Activated CD4-positive, alpha-beta T cell treated with anti-CD3 and anti-CD28 coated beads, Interleukin-2, amount 10 ng/mL, durations not matched to agents 7 days and 5 days (primary cell): Measurements from ENCODE around the gene MPPED2. TPM values are rescaled to one million over a fixed set of nuclear protein-coding genes. Genes with fewer than 3 reads are reported as not detected.
A peak's percentile ranks its signal among the peaks of the same experiment; 100 is the strongest.

Experiments
- CTCF ChIA-PET: fragments of 350-600 bp; sonication (Branson Sonifier 250); formaldehyde crosslinking; loops from one replicate; lab custom pipeline; 2021; ENCODE audit warnings: antibody characterized with exemption; lab: Charles Lee
- POLR2A ChIA-PET: fragments of 350-600 bp; sonication (Branson Sonifier 250); formaldehyde crosslinking; loops from one replicate; lab custom pipeline; 2021; ENCODE audit warnings: antibody characterized with exemption; lab: Charles Lee
- DNase-seq: peaks from one replicate; pipeline ENCODE4 v3.0.0-alpha.2; 2020
- H3K27ac Mint-ChIP-seq: one replicate; pipeline ENCODE4 v1.8.0; 2021; ENCODE audit warnings: mild to moderate bottlenecking, moderate library complexity, mixed read lengths
- H3K27me3 Mint-ChIP-seq: one replicate; pipeline ENCODE4 v1.8.0; 2021; ENCODE audit warnings: mixed read lengths
- H3K36me3 Mint-ChIP-seq: one replicate; pipeline ENCODE4 v1.8.0; 2021; ENCODE audit warnings: low read depth, mixed read lengths
- H3K4me1 Mint-ChIP-seq: one replicate; pipeline ENCODE4 v1.8.0; 2021; ENCODE audit warnings: mixed read lengths
- H3K4me3 Mint-ChIP-seq: one replicate; pipeline ENCODE4 v1.8.0; 2021; ENCODE audit warnings: mild to moderate bottlenecking, moderate library complexity, mixed read lengths
- H3K9me3 Mint-ChIP-seq: one replicate; pipeline ENCODE4 v1.8.0; 2021; ENCODE audit warnings: mixed read lengths
- total RNA-seq, 2 experiments: library from RNA; stranded (reverse); gene quantifications; one replicate each; pipeline ENCODE4 v1.2.3, GENCODE V29; 2021

The MPPED2 gene
- total RNA-seq, 2 experiments from 2014 or later = 0.33 TPM; not detected in 1

GRCh38 chr11:30587269-30587812, 1.2 kb upstream of the MPPED2 start:
- no peaks in the 10 kb centered on the region for H3K36me3 Mint-ChIP-seq
- no peak overlapping the region for H3K27ac Mint-ChIP-seq
- POLR2A ChIA-PET = no interaction called here
- peaks cover 12% of the 10 kb centered on the region for H3K4me1 Mint-ChIP-seq
- no peak overlapping the region for H3K4me3 Mint-ChIP-seq
- H3K9me3 Mint-ChIP-seq = no peaks in the 10 kb centered on the region
- CTCF ChIA-PET = no interaction called here
- no peak for DNase-seq
- peaks cover 52% of the 10 kb centered on the region for H3K27me3 Mint-ChIP-seq

GRCh38 chr11:30585892-30586250, 282 bp downstream of the MPPED2 start:
- Mint-ChIP-seq H3K36me3 (no peaks in the 10 kb centered on the region), H3K27me3 (peaks cover 52% of the 10 kb centered on the region), H3K4me3 (peak overlapping the region; percentile 58), H3K27ac (no peak overlapping the region), H3K9me3 (no peaks in the 10 kb centered on the region), H3K4me1 (peaks cover 12% of the 10 kb centered on the region)
- ChIA-PET CTCF (no interaction called here), POLR2A (no interaction called here)
- DNase-seq = no peak

- Mint-ChIP-seq H3K27me3 (peaks cover 52% of the 10 kb centered on the region), H3K9me3 (no peaks in the 10 kb centered on the region), H3K4me1 (peaks cover 12% of the 10 kb centered on the region), H3K27ac (no peak overlapping the region), H3K36me3 (no peaks in the 10 kb centered on the region), H3K4me3 (peak overlapping the region; percentile 44)
- DNase-seq = no peak
- POLR2A ChIA-PET = no interaction called here
- CTCF ChIA-PET = no interaction called here
These were observed 845 bp downstream of the MPPED2 start for GRCh38 chr11:30585125-30585891.

GRCh38 chr11:30583476-30584280, 2.5 kb downstream of the MPPED2 start:
- H3K36me3 Mint-ChIP-seq = no peaks in the 10 kb centered on the region
- H3K4me3 Mint-ChIP-seq = no peak overlapping the region
- H3K4me1 Mint-ChIP-seq = peaks cover 12% of the 10 kb centered on the region
- peaks cover 48% of the 10 kb centered on the region for H3K27me3 Mint-ChIP-seq
- POLR2A ChIA-PET = no interaction called here
- DNase-seq = no peak
- CTCF ChIA-PET = no interaction called here
- H3K9me3 Mint-ChIP-seq = no peaks in the 10 kb centered on the region
- no peak overlapping the region for H3K27ac Mint-ChIP-seq

GRCh38 chr11:30582726-30583125, 3.4 kb downstream of the MPPED2 start:
- ChIA-PET POLR2A (no interaction called here), CTCF (no interaction called here)
- DNase-seq = no peak
- no peaks in the 10 kb centered on the region for H3K9me3 Mint-ChIP-seq
- peaks cover 12% of the 10 kb centered on the region for H3K4me1 Mint-ChIP-seq
- H3K27me3 Mint-ChIP-seq = peaks cover 43% of the 10 kb centered on the region
- H3K27ac Mint-ChIP-seq = no peak overlapping the region
- H3K4me3 Mint-ChIP-seq = no peak overlapping the region
- no peaks in the 10 kb centered on the region for H3K36me3 Mint-ChIP-seq

GRCh38 chr11:30581675-30582074, 4.5 kb downstream of the MPPED2 start:
- ChIA-PET POLR2A (no interaction called here), CTCF (no interaction called here)
- Mint-ChIP-seq H3K4me3 (no peak overlapping the region), H3K27ac (no peak overlapping the region), H3K9me3 (no peaks in the 10 kb centered on the region), H3K27me3 (peaks cover 32% of the 10 kb centered on the region), H3K4me1 (peaks cover 10% of the 10 kb centered on the region), H3K36me3 (no peaks in the 10 kb centered on the region)
- DNase-seq = no peak

GRCh38 chr11:30580573-30580972, 5.6 kb downstream of the MPPED2 start:
- DNase-seq = no peak
- H3K4me3 Mint-ChIP-seq = no peak overlapping the region
- ChIA-PET CTCF (no interaction called here), POLR2A (no interaction called here)
- H3K27me3 Mint-ChIP-seq = peaks cover 32% of the 10 kb centered on the region
- H3K27ac Mint-ChIP-seq = no peak overlapping the region
- peaks cover 8% of the 10 kb centered on the region for H3K4me1 Mint-ChIP-seq
- H3K36me3 Mint-ChIP-seq = no peaks in the 10 kb centered on the region
- H3K9me3 Mint-ChIP-seq = no peaks in the 10 kb centered on the region

- H3K27ac Mint-ChIP-seq = no peak overlapping the region
- CTCF ChIA-PET = no interaction called here
- peaks cover 6% of the 10 kb centered on the region for H3K4me1 Mint-ChIP-seq
- no peaks in the 10 kb centered on the region for H3K9me3 Mint-ChIP-seq
- POLR2A ChIA-PET = no interaction called here
- no peak for DNase-seq
- H3K36me3 Mint-ChIP-seq = no peaks in the 10 kb centered on the region
- peaks cover 27% of the 10 kb centered on the region for H3K27me3 Mint-ChIP-seq
- no peak overlapping the region for H3K4me3 Mint-ChIP-seq
These were observed 6.6 kb downstream of the MPPED2 start for GRCh38 chr11:30579415-30580175.

- no peaks in the 10 kb centered on the region for H3K36me3 Mint-ChIP-seq
- H3K27me3 Mint-ChIP-seq = peaks cover 15% of the 10 kb centered on the region
- no peak overlapping the region for H3K4me3 Mint-ChIP-seq
- peaks cover 3% of the 10 kb centered on the region for H3K4me1 Mint-ChIP-seq
- ChIA-PET CTCF (no interaction called here), POLR2A (no interaction called here)
- H3K27ac Mint-ChIP-seq = no peak overlapping the region
- no peaks in the 10 kb centered on the region for H3K9me3 Mint-ChIP-seq
- DNase-seq = no peak
These were observed 7.7 kb downstream of the MPPED2 start for GRCh38 chr11:30578406-30578805.

- Mint-ChIP-seq H3K36me3 (no peaks in the 10 kb centered on the region), H3K4me3 (no peak overlapping the region), H3K9me3 (no peaks in the 10 kb centered on the region), H3K27me3 (peaks cover 2% of the 10 kb centered on the region), H3K4me1 (no peaks in the 10 kb centered on the region), H3K27ac (no peak overlapping the region)
- ChIA-PET POLR2A (no interaction called here), CTCF (no interaction called here)
- DNase-seq = no peak
These were observed 12.2 kb downstream of the MPPED2 start for GRCh38 chr11:30573951-30574350.

GRCh38 chr11:30568931-30569330, 17.2 kb downstream of the MPPED2 start:
- H3K9me3 Mint-ChIP-seq = no peaks in the 10 kb centered on the region
- CTCF ChIA-PET = no interaction called here

GRCh38 chr11:30567644-30568043, 18.5 kb downstream of the MPPED2 start:
- H3K36me3 Mint-ChIP-seq = no peaks in the 10 kb centered on the region
- CTCF ChIA-PET = no interaction called here
- no peaks in the 10 kb centered on the region for H3K4me1 Mint-ChIP-seq

More at GRCh38 chr11:30568931-30569330, 17.2 kb downstream of the MPPED2 start:
- H3K27ac Mint-ChIP-seq = no peak overlapping the region
- DNase-seq = no peak
- POLR2A ChIA-PET = no interaction called here
- peaks cover 4% of the 10 kb centered on the region for H3K27me3 Mint-ChIP-seq
- no peaks in the 10 kb centered on the region for H3K4me1 Mint-ChIP-seq
- H3K4me3 Mint-ChIP-seq = no peak overlapping the region
- no peaks in the 10 kb centered on the region for H3K36me3 Mint-ChIP-seq

GRCh38 chr11:30567120-30567519, 19.0 kb downstream of the MPPED2 start:
- H3K36me3 Mint-ChIP-seq = no peaks in the 10 kb centered on the region
- DNase-seq = no peak
- CTCF ChIA-PET = no interaction called here
- no peaks in the 10 kb centered on the region for H3K9me3 Mint-ChIP-seq
- no peak overlapping the region for H3K4me3 Mint-ChIP-seq
- no peak overlapping the region for H3K27ac Mint-ChIP-seq
- H3K4me1 Mint-ChIP-seq = no peaks in the 10 kb centered on the region
- H3K27me3 Mint-ChIP-seq = peaks cover 4% of the 10 kb centered on the region
- POLR2A ChIA-PET = no interaction called here

More at GRCh38 chr11:30567644-30568043, 18.5 kb downstream of the MPPED2 start:
- DNase-seq = no peak
- Mint-ChIP-seq H3K9me3 (no peaks in the 10 kb centered on the region), H3K4me3 (no peak overlapping the region), H3K27ac (no peak overlapping the region), H3K27me3 (peaks cover 4% of the 10 kb centered on the region)
- POLR2A ChIA-PET = no interaction called here
